Chondrocyte (in vitro differentiated cells): ENCODE data around the gene CSF3R. TPM values are rescaled to one million over a fixed set of nuclear protein-coding genes. Genes with fewer than 3 reads are reported as not detected.

Experiments
- DNase-seq: peaks from one replicate; pipeline ENCODE4 v3.0.0; 2021; ENCODE audit warnings: mixed read lengths, low spot score
- H3K27ac Mint-ChIP-seq: one replicate; pipeline ENCODE4 v1.8.0; 2021; ENCODE audit warnings: mild to moderate bottlenecking, moderate library complexity, mixed read lengths; ENCODE audit not compliant: unreplicated experiment
- H3K27me3 Mint-ChIP-seq: 2 replicates; pipeline ENCODE4 v1.8.0; 2021; ENCODE audit warnings: low read depth, mixed read lengths
- H3K36me3 Mint-ChIP-seq: 2 replicates; pipeline ENCODE4 v1.8.0; 2021; ENCODE audit warnings: low read depth, mixed read lengths
- H3K4me1 Mint-ChIP-seq: 2 replicates; pipeline ENCODE4 v1.8.0; 2021; ENCODE audit warnings: low read depth, mild to moderate bottlenecking, mixed read lengths
- H3K4me3 Mint-ChIP-seq: one replicate; pipeline ENCODE4 v1.8.0; 2021; ENCODE audit warnings: mild to moderate bottlenecking, moderate library complexity, mixed read lengths; ENCODE audit not compliant: unreplicated experiment
- H3K9me3 Mint-ChIP-seq: 2 replicates; pipeline ENCODE4 v1.8.0; 2021; ENCODE audit warnings: low read depth, mixed read lengths
- total RNA-seq: library from RNA; stranded (reverse); gene quantifications from 3 replicates; pipeline ENCODE4 v1.2.1, GENCODE V29; 2021
- TF ChIP-seq, protein P1 (sequence below): fragments of 200-600 bp; sonication (generic); IDR thresholded peaks from 2 replicates; pipeline ENCODE4 v1.5.0; 2021; ENCODE audit warnings: antibody characterized with exemption, mild to moderate bottlenecking, moderate library complexity

The CSF3R gene
- total RNA-seq, 1 donor from 2014 or later, result not detected

- Mint-ChIP-seq H3K36me3 (no peaks in the 10 kb centered on the region), H3K27me3 (peaks cover 1% of the 10 kb centered on the region), H3K4me1 (no peaks in the 10 kb centered on the region), H3K4me3 (no peak overlapping the region), H3K27ac (no peak overlapping the region), H3K9me3 (no peaks in the 10 kb centered on the region)
- peak; percentile 38 for DNase-seq
- TF ChIP-seq, protein P1, sequence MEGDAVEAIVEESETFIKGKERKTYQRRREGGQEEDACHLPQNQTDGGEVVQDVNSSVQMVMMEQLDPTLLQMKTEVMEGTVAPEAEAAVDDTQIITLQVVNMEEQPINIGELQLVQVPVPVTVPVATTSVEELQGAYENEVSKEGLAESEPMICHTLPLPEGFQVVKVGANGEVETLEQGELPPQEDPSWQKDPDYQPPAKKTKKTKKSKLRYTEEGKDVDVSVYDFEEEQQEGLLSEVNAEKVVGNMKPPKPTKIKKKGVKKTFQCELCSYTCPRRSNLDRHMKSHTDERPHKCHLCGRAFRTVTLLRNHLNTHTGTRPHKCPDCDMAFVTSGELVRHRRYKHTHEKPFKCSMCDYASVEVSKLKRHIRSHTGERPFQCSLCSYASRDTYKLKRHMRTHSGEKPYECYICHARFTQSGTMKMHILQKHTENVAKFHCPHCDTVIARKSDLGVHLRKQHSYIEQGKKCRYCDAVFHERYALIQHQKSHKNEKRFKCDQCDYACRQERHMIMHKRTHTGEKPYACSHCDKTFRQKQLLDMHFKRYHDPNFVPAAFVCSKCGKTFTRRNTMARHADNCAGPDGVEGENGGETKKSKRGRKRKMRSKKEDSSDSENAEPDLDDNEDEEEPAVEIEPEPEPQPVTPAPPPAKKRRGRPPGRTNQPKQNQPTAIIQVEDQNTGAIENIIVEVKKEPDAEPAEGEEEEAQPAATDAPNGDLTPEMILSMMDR, result no peak
Measured at GRCh38 chr1:36471830-36472641, 10.7 kb downstream of the CSF3R start.

DNA sequence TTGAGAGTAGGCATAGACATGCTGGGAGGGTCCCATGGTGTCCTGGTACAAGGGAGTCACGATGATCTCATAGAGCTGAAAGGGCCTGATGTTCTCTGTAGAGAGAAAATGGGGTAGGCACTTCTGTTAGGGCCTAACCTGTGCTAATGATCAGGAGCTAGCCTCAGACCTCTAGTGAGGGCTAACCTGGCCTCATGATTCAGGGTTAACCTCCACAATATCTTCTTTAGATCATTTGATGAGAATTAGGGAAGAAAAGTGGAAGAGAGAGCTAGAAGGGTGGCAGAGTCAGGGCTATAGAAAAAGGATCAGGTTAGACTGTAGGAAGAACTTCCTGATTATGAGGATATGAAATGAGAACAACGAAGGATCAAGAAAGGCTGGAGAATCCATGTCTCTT is 13.6 kb downstream of the CSF3R start:
- H3K9me3 Mint-ChIP-seq, result no peaks in the 10 kb centered on the region
- no peak for DNase-seq
- peaks cover 17% of the 10 kb centered on the region for H3K4me1 Mint-ChIP-seq
- TF ChIP-seq, protein P1, result no peak
- no peak overlapping the region for H3K4me3 Mint-ChIP-seq
- no peaks in the 10 kb centered on the region for H3K36me3 Mint-ChIP-seq
- H3K27me3 Mint-ChIP-seq, result peaks cover 1% of the 10 kb centered on the region
- H3K27ac Mint-ChIP-seq, result no peak overlapping the region

- TF ChIP-seq, protein P1, result no peak
- Mint-ChIP-seq H3K27ac (no peak overlapping the region), H3K36me3 (peaks cover 1% of the 10 kb centered on the region), H3K4me1 (peaks cover 26% of the 10 kb centered on the region), H3K27me3 (peaks cover 1% of the 10 kb centered on the region), H3K9me3 (no peaks in the 10 kb centered on the region), H3K4me3 (no peak overlapping the region)
- DNase-seq, result no peak
Measured at GRCh38 chr1:36467700-36468455, 14.8 kb downstream of the CSF3R start.

GRCh38 chr1:36467027-36467410 is 15.7 kb downstream of the CSF3R start:
- TF ChIP-seq, protein P1, result no peak
- DNase-seq, result no peak
- no peaks in the 10 kb centered on the region for H3K9me3 Mint-ChIP-seq
- no peaks in the 10 kb centered on the region for H3K27me3 Mint-ChIP-seq
- H3K4me3 Mint-ChIP-seq, result no peak overlapping the region
- peaks cover 30% of the 10 kb centered on the region for H3K4me1 Mint-ChIP-seq
- peaks cover 1% of the 10 kb centered on the region for H3K36me3 Mint-ChIP-seq
- H3K27ac Mint-ChIP-seq, result no peak overlapping the region

GRCh38 chr1:36466370-36467026 is 16.2 kb downstream of the CSF3R start:
- Mint-ChIP-seq H3K9me3 (no peaks in the 10 kb centered on the region), H3K4me3 (no peak overlapping the region), H3K27ac (no peak overlapping the region), H3K27me3 (no peaks in the 10 kb centered on the region), H3K36me3 (peaks cover 1% of the 10 kb centered on the region), H3K4me1 (peaks cover 30% of the 10 kb centered on the region)
- TF ChIP-seq, protein P1, result no peak
- no peak for DNase-seq
